ENCODE results near the gene SPAG16.
A peak's percentile ranks its signal among the peaks of the same experiment; 100 is the strongest.

SPAG16 gene

GRCh38 chr2:213792045-213792444 is 507.8 kb downstream of the SPAG16 start:
- DNase-seq (ENCODE audit: insufficient read length) (no peak), FAIRE-seq (no peak)
- TF ChIP-seq TAF1 (IDR thresholded peaks at IDR 0.05; ENCODE audit: borderline replicate concordance, low read depth, low read length) (no peak), POLR2AphosphoS5 (IDR thresholded peaks at IDR 0.05; ENCODE audit: low read depth, low read length) (no peak), POLR2A (IDR thresholded peaks at IDR 0.05; ENCODE audit: low read depth, low read length) (no peak)

GRCh38 chr2:213806125-213806726 is 522.0 kb downstream of the SPAG16 start:
- FAIRE-seq (peak; percentile 27), DNase-seq (ENCODE audit: insufficient read length) (no peak)
- TF ChIP-seq TAF1 (IDR thresholded peaks at IDR 0.05; ENCODE audit: borderline replicate concordance, low read depth, low read length), result no peak
- no peak for TF ChIP-seq POLR2AphosphoS5 (IDR thresholded peaks at IDR 0.05; ENCODE audit: low read depth, low read length)
- TF ChIP-seq POLR2A (IDR thresholded peaks at IDR 0.05; ENCODE audit: low read depth, low read length), result no peak

- TF ChIP-seq POLR2A (IDR thresholded peaks at IDR 0.05; ENCODE audit: low read depth, low read length) (no peak), POLR2AphosphoS5 (IDR thresholded peaks at IDR 0.05; ENCODE audit: low read depth, low read length) (no peak), TAF1 (IDR thresholded peaks at IDR 0.05; ENCODE audit: borderline replicate concordance, low read depth, low read length) (no peak)
- no peak for DNase-seq (ENCODE audit: insufficient read length)
- FAIRE-seq, result no peak
Observed at GRCh38 chr2:213816583-213816982, 532.3 kb downstream of the SPAG16 start.

- DNase-seq (ENCODE audit: insufficient read length), result no peak
- no peak for TF ChIP-seq POLR2A (IDR thresholded peaks at IDR 0.05; ENCODE audit: low read depth, low read length)
- no peak for TF ChIP-seq POLR2AphosphoS5 (IDR thresholded peaks at IDR 0.05; ENCODE audit: low read depth, low read length)
- TF ChIP-seq TAF1 (IDR thresholded peaks at IDR 0.05; ENCODE audit: borderline replicate concordance, low read depth, low read length), result no peak
- FAIRE-seq, result no peak
Observed at GRCh38 chr2:213818436-213818835, 534.2 kb downstream of the SPAG16 start.

DNA sequence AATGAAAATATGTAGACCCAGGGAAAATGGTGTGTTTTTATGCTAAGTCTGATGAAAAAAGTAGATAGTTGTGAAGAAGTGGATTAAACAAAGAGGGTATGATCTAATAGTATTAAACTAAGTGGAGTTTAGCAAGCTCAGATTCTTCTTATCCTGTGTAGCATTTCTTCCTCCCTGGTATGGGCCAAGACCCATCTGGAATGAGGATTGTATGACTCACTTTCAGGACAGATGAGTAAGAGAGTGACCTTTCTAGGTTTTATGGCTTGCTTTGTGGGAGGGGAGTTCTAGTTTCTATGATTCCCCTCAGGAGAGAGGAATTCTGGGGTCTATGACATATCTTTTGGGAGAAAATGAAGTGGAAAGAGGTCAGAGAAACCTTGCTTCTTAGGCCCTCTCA is 550.1 kb downstream of the SPAG16 start:
- no peak for FAIRE-seq
- TF ChIP-seq POLR2AphosphoS5 (IDR thresholded peaks at IDR 0.05; ENCODE audit: low read depth, low read length) (no peak), TAF1 (IDR thresholded peaks at IDR 0.05; ENCODE audit: borderline replicate concordance, low read depth, low read length) (no peak), POLR2A (IDR thresholded peaks at IDR 0.05; ENCODE audit: low read depth, low read length) (no peak)
- no peak for DNase-seq (ENCODE audit: insufficient read length)

DNA sequence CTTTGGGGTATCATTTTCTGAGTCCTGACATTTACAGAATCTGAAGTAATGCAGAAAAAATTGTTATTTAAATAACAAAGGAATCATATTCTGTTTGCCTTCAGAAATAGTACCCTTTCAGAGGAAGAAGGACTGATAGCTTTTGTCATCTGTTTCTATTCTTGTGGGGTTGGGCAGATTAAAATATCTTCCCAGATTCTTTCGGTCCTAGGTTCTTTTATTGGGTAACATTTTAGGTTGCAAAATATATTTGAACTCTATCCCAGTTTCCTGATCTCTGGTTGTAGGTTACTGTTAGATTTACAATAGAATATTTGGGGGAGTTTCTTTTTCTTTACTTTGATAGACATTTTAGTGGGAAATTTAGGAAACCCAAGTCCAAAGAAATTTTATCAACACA is 550.5 kb downstream of the SPAG16 start:
- FAIRE-seq, result no peak
- DNase-seq (ENCODE audit: insufficient read length), result no peak
- no peak for TF ChIP-seq POLR2AphosphoS5 (IDR thresholded peaks at IDR 0.05; ENCODE audit: low read depth, low read length)
- TF ChIP-seq POLR2A (IDR thresholded peaks at IDR 0.05; ENCODE audit: low read depth, low read length), result no peak
- no peak for TF ChIP-seq TAF1 (IDR thresholded peaks at IDR 0.05; ENCODE audit: borderline replicate concordance, low read depth, low read length)

DNA sequence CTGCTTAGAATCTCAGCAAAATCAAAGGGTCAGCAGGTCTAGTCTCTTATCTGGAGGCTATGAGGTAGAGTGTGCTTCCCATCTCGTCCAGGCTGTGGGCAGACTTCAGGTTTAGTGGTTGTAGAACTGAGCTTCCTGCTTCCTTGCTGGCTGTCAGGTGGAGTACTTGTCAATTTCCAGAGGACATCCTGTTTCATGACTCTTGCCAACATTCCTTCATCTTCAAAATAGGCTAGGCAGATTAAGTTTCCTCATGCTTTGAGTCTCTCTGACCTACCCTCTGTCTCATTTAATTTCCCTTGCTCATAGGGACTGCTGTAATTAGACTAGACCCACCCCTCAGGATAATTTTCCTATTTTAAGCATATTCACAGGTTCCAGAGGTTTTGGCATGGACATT is 562.6 kb downstream of the SPAG16 start:
- no peak for TF ChIP-seq POLR2A (IDR thresholded peaks at IDR 0.05; ENCODE audit: low read depth, low read length)
- TF ChIP-seq TAF1 (IDR thresholded peaks at IDR 0.05; ENCODE audit: borderline replicate concordance, low read depth, low read length), result no peak
- no peak for TF ChIP-seq POLR2AphosphoS5 (IDR thresholded peaks at IDR 0.05; ENCODE audit: low read depth, low read length)
- FAIRE-seq (no peak), DNase-seq (ENCODE audit: insufficient read length) (no peak)

- FAIRE-seq, result no peak
- no peak for DNase-seq (ENCODE audit: insufficient read length)
- no peak for TF ChIP-seq POLR2A (IDR thresholded peaks at IDR 0.05; ENCODE audit: low read depth, low read length)
- no peak for TF ChIP-seq TAF1 (IDR thresholded peaks at IDR 0.05; ENCODE audit: borderline replicate concordance, low read depth, low read length)
- no peak for TF ChIP-seq POLR2AphosphoS5 (IDR thresholded peaks at IDR 0.05; ENCODE audit: low read depth, low read length)
Observed at GRCh38 chr2:213847316-213847715, 563.1 kb downstream of the SPAG16 start.

DNA sequence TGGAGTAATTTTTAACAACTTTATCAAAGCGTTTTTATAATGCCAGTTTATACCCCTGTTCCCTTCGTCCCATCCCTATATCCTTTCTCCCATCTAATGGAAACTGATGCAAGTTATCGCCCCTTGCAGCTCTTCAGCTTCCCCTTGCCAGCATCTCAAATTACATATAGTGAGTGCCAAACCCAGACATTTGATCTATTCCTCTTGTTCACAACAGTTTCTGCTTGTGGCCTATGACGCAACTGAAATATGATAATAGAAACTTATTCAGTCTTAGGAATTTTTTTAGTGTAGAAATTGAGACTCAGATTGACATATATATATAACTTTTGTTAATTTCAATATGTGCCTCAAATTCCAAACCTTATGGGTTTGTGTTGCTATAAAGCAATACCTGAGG is 564.4 kb downstream of the SPAG16 start:
- DNase-seq (ENCODE audit: insufficient read length), result no peak

GRCh38 chr2:213861638-213862037 is 577.4 kb downstream of the SPAG16 start:
- DNase-seq (ENCODE audit: insufficient read length), result no peak
- no peak for FAIRE-seq
- TF ChIP-seq TAF1 (IDR thresholded peaks at IDR 0.05; ENCODE audit: borderline replicate concordance, low read depth, low read length) (no peak), POLR2A (IDR thresholded peaks at IDR 0.05; ENCODE audit: low read depth, low read length) (no peak), POLR2AphosphoS5 (IDR thresholded peaks at IDR 0.05; ENCODE audit: low read depth, low read length) (no peak)

More for the DNA sequence above, 564.4 kb downstream of the SPAG16 start:
- no peak for TF ChIP-seq POLR2AphosphoS5 (IDR thresholded peaks at IDR 0.05; ENCODE audit: low read depth, low read length)
- no peak for FAIRE-seq

DNA sequence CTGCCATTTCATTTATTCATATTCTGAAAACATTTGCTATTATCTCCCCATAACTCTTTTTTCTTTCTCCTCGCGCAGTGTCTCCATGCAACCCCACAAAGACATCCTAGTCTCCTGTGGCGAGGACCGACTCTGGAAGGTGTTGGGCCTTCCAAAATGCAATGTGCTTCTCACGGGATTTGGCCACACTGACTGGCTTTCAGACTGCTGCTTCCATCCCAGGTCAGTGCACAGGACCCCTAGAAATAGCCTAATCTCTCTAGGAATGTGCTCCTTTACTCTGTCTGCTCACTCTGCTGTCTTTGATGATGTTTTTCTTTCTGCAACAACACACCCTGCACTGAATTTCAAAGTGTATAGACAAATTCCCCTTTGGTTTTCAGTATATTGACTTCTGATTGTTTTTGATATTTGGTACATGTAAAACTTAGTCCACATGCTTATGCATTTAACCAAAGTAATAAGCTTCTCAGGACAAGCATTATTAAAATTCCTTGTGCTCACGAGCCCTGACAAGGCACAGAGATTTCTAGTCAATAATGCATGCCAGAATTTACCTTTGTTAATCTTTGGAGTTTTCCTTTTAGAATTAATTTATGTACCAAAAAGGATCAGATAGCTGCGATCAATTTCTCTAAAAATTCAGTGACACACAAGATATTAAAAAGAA is 578.3 kb downstream of the SPAG16 start:
- TF ChIP-seq POLR2A (IDR thresholded peaks at IDR 0.05; ENCODE audit: low read depth, low read length) (no peak), TAF1 (IDR thresholded peaks at IDR 0.05; ENCODE audit: borderline replicate concordance, low read depth, low read length) (no peak), POLR2AphosphoS5 (IDR thresholded peaks at IDR 0.05; ENCODE audit: low read depth, low read length) (no peak)
- no peak for FAIRE-seq

GRCh38 chr2:213863541-213863940 is 579.3 kb downstream of the SPAG16 start:
- FAIRE-seq, result no peak
- no peak for DNase-seq (ENCODE audit: insufficient read length)
- TF ChIP-seq POLR2AphosphoS5 (IDR thresholded peaks at IDR 0.05; ENCODE audit: low read depth, low read length), result no peak
- TF ChIP-seq TAF1 (IDR thresholded peaks at IDR 0.05; ENCODE audit: borderline replicate concordance, low read depth, low read length), result no peak
- no peak for TF ChIP-seq POLR2A (IDR thresholded peaks at IDR 0.05; ENCODE audit: low read depth, low read length)

More for the DNA sequence above, 578.3 kb downstream of the SPAG16 start:
- DNase-seq (ENCODE audit: insufficient read length), result no peak
